ENCODE data around the gene MTARC1. TPM values are rescaled to one million over a fixed set of nuclear protein-coding genes. Genes with fewer than 3 reads are reported as not detected.

MTARC1 gene
- total RNA-seq, 1 donor from 2014 or later: 5.8 TPM

DNA sequence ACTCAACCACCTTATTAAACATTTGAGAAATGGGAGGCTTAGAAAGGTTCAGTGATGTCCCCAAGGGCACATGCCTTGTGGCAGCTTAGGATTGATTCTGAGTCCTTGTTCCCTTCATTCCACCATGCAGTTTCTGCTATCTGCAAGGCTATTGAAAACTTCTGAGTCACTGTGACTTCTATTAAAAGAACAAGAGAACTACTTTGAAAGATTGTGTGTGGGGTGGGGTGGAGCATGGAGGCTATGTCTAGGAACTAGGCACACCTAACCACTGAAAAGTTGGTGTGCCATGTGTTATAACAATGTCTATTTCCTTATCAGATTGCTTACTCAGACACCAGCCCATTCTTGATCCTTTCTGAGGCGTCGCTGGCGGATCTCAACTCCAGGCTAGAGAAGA lies 10.8 kb downstream of the MTARC1 start:
- no peak overlapping the region for H3K4me3 ChIP-seq (ENCODE audit: low read depth, low read length)
- H3K27me3 ChIP-seq (ENCODE audit: control insufficient read depth, insufficient read depth, low read length): no peaks in the 10 kb centered on the region
- DNase-seq (ENCODE audit: low read depth) (peak; percentile 18), FAIRE-seq (no peak)
- H3K36me3 ChIP-seq (ENCODE audit: control insufficient read depth, insufficient read depth, low read length): no peaks in the 10 kb centered on the region
- TF ChIP-seq, protein P1, sequence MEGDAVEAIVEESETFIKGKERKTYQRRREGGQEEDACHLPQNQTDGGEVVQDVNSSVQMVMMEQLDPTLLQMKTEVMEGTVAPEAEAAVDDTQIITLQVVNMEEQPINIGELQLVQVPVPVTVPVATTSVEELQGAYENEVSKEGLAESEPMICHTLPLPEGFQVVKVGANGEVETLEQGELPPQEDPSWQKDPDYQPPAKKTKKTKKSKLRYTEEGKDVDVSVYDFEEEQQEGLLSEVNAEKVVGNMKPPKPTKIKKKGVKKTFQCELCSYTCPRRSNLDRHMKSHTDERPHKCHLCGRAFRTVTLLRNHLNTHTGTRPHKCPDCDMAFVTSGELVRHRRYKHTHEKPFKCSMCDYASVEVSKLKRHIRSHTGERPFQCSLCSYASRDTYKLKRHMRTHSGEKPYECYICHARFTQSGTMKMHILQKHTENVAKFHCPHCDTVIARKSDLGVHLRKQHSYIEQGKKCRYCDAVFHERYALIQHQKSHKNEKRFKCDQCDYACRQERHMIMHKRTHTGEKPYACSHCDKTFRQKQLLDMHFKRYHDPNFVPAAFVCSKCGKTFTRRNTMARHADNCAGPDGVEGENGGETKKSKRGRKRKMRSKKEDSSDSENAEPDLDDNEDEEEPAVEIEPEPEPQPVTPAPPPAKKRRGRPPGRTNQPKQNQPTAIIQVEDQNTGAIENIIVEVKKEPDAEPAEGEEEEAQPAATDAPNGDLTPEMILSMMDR (IDR thresholded peaks at IDR 0.05; ENCODE audit: insufficient read depth, low read length, severe bottlenecking): no peak

DNA sequence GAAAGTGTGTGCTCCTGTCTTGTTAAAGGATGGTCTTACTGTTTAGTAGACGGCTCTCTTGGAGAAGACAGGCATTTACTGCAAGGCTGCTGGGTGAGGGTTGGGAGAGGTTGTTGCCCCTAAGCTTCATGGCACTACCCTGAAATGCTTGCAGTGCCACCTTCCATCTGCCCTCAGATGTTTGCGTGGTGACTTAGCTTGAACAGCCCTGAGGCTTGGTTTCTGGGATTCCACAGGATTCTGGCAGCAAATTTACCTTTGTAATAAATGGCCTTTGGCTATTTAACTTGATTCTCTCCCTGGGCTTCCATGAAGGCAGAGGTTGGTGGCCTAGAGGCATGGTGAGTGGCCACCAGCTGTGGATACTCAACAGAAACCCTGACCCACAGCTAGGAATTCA lies 11.6 kb downstream of the MTARC1 start:
- FAIRE-seq (no peak), DNase-seq (ENCODE audit: low read depth) (no peak)
- H3K4me3 ChIP-seq (ENCODE audit: low read depth, low read length): no peak overlapping the region
- no peaks in the 10 kb centered on the region for H3K27me3 ChIP-seq (ENCODE audit: control insufficient read depth, insufficient read depth, low read length)
- TF ChIP-seq, protein P1 (IDR thresholded peaks at IDR 0.05; ENCODE audit: insufficient read depth, low read length, severe bottlenecking): no peak
- H3K36me3 ChIP-seq (ENCODE audit: control insufficient read depth, insufficient read depth, low read length): no peaks in the 10 kb centered on the region

DNA sequence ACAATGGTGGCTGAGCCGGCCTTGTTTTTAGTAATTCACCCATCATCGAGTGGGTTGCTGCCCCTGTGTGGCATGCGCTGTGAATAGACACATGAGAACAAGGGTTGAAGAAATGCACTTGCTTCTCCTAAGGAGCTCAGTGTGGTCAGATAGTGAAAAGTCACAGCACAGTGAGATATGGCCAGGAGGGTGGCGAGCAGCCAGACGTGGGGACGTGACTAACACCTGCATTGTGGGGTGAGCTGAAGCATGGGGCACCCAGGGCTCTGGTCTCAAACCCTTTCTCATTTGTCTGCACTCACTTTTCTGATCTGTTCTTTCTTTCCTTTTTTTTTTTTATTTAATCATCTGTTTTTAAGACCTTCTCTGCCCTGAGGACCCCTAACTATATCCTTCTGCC lies 13.5 kb downstream of the MTARC1 start:
- TF ChIP-seq, protein P1 (IDR thresholded peaks at IDR 0.05; ENCODE audit: insufficient read depth, low read length, severe bottlenecking): no peak
- Histone ChIP-seq H3K36me3 (ENCODE audit: control insufficient read depth, insufficient read depth, low read length) (no peaks in the 10 kb centered on the region), H3K27me3 (ENCODE audit: control insufficient read depth, insufficient read depth, low read length) (no peaks in the 10 kb centered on the region), H3K4me3 (ENCODE audit: low read depth, low read length) (no peak overlapping the region)
- no peak for DNase-seq (ENCODE audit: low read depth)
- FAIRE-seq: no peak

DNA sequence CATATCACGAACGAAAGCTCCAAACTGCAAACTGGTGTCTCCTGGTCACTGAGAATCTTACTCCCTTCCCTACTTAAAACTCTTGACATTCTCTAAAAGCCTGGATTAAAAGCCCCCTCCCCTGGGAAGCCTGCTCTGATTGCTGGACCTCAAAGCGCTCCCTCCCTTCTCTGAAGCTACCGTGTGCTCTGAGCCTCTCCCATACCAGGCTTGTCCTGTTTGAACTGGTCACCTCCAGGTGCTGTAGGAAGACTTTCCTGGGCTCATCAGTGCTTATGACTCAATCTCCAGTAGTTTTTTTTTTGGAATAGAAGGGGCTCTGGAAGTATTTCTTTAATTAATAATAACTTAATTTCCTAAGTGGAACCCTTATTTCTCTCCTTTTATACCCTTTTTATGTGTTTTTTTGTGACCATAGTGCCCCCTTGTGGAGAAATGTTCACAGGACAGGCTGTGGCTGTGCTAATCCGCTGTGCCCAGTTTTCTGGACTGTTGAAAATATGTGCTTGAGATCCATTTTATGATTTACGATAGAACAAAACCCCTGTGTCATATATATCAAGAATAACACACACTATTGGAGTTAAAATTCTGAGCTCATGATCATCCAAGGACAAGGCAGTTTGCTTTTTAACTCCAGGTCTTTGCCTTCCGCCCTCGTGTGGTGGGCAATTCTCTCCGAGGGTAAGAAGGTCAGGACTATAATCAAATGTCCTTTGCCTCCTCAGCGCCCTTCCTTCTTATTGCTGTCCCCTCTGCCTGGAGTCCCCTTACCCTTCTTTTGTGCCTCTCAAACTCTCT lies 16.9 kb downstream of the MTARC1 start:
- peak; percentile 40 for DNase-seq (ENCODE audit: low read depth)
- TF ChIP-seq, protein P1 (IDR thresholded peaks at IDR 0.05; ENCODE audit: insufficient read depth, low read length, severe bottlenecking): peak; percentile 60
- Histone ChIP-seq H3K27me3 (ENCODE audit: control insufficient read depth, insufficient read depth, low read length) (no peaks in the 10 kb centered on the region), H3K4me3 (ENCODE audit: low read depth, low read length) (no peak overlapping the region), H3K36me3 (ENCODE audit: control insufficient read depth, insufficient read depth, low read length) (no peaks in the 10 kb centered on the region)
- no peak for FAIRE-seq

DNA sequence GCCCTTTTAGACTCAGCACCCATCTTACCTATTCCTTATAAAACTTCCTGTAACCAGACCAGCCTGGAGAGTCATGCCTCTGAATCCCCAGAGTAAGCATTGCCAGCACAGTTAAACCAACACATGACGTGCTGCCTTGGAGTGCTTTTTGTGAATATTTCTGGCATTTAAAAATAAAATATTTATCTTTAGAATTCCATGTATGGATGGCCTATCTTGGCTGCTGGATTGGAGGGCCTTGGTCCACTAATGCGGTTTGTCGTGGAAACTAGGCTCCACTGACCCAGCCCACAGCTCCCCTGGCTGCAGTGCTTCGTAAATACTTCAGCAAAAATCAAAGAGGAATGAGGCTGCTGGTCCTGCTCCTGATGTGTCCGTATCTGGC lies 17.5 kb downstream of the MTARC1 start:
- DNase-seq (ENCODE audit: low read depth) (no peak), FAIRE-seq (no peak)
- TF ChIP-seq, protein P1 (IDR thresholded peaks at IDR 0.05; ENCODE audit: insufficient read depth, low read length, severe bottlenecking): no peak
- no peak overlapping the region for H3K4me3 ChIP-seq (ENCODE audit: low read depth, low read length)
- H3K27me3 ChIP-seq (ENCODE audit: control insufficient read depth, insufficient read depth, low read length): no peaks in the 10 kb centered on the region
- H3K36me3 ChIP-seq (ENCODE audit: control insufficient read depth, insufficient read depth, low read length): no peaks in the 10 kb centered on the region

DNA sequence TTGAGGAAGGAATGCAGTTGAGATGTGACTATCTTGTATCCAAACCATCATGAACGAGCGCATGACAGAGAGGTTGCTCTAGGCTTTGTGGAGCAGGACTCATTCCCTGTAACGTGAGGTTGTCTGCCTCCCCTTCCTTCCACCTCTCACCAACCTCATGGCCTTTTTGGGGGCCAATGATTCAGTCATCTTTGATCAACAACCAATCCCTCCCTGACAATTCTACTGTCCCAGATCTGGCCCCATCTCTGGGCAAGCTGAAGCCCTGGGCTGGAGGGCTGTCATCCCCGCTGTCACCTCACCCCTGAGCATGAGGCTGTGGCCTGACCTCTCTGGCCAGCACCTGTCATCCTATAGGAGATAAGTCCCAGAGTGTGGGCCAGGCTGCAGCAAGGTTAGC lies 19.7 kb downstream of the MTARC1 start:
- FAIRE-seq (no peak), DNase-seq (ENCODE audit: low read depth) (no peak)
- Histone ChIP-seq H3K27me3 (ENCODE audit: control insufficient read depth, insufficient read depth, low read length) (no peaks in the 10 kb centered on the region), H3K36me3 (ENCODE audit: control insufficient read depth, insufficient read depth, low read length) (no peaks in the 10 kb centered on the region), H3K4me3 (ENCODE audit: low read depth, low read length) (no peak overlapping the region)
- TF ChIP-seq, protein P1 (IDR thresholded peaks at IDR 0.05; ENCODE audit: insufficient read depth, low read length, severe bottlenecking): no peak
